GM21447 (cell line): ENCODE measurements around the gene FEV.

Experiments used
- ATAC-seq: cut with Tn5 transposase; IDR thresholded peaks from one replicate; pipeline ENCODE4 v1.9.1; 2021; ENCODE audit not compliant: unreplicated experiment

Gene FEV

DNA sequence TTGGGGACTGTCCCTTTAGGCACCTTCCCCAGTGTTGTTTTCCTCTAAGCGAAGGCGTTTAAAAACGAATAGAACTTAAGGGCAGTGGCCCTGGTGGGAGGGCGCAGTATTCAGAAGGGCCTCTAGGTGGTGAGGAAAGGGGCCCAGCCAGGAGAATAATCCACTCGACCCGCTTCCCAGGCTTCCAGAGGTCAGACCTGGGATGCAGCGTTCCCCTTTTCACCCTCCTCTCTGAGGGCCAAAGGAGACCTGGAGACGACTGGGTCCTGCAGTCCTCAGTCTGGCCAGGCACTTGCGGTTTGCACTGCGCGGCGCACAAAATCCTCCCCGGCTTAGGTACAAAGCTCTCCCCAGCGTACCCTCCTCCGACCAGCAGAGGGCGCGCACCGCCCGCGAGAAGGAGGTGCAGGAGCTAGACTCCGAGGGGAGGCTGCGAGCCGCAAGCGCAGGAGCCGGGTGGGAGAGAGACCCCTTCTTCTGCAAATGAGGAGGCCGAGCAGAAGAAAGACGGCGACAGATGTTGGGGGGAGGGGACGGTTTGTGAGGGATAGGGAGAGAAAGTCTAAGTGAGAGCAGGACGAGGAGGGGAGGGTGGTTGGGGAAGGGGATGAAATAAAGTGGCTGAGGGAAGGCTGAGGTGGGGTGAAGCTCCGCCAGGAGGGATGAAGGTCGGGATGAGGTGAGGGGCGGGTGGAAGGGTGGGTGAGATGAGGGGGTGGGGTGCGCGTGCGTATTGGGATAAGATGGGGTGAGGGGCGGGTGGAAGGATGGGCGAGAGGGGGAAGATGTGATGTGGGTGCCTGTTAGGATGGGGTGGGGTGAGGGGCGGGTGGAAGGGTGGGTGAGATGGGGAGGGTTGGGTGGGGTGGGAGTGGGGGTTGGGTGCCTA is 4.9 kb downstream of the FEV start:
- ATAC-seq: peak; percentile 91

DNA sequence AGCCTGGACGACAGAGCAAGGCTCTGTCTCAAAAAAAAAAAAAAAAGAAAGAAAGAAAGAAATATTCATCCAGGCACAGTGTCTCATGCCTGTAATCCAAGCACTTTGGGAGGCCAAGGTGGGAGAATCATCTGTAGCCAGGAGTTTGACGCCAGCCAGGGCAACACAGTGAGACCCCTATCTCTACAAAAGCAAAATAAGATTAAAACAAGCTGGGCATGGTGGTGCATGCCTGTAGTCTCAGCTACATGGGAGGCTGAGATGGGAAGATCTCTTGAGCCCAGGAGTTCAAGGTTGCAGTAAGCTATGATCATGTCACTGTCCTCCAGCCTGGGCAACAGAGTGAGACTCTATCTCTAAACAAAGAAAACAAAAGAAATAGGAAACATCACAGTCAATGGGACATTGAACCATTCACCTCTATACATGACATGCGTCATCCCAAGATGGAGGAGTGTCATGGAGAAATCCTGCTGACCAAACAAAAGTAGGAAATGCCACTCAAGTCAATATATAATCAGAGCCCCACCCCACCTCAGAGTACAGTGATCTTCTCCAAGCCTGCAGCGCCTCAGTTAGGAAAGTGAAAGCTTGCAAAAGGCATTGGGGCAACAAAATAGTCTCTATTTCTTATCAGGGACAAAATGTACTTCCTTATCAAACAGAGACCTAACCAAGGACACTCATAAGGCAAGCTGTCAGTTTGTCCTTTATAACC is 9.8 kb downstream of the FEV start:
- no peak for ATAC-seq

DNA sequence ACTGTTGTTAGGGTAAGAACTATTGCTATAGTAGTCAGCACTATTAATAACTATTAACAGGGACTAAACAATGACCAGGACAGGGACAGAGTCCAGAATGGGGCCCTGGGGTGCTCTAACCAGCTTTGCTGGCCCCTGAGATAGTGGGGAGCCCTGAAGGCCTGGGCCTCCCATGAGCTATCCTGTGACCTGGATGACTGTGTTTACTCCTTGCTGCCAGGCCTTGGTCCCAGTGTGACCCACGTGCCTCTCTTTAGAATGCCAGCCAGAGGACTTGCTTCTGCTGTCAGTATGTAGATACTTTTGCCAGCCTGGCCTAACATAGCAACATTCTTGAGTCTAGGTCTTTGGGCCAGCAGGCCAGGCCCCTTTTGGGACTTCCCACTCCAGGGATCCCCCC is 14.1 kb downstream of the FEV start:
- ATAC-seq: no peak

DNA sequence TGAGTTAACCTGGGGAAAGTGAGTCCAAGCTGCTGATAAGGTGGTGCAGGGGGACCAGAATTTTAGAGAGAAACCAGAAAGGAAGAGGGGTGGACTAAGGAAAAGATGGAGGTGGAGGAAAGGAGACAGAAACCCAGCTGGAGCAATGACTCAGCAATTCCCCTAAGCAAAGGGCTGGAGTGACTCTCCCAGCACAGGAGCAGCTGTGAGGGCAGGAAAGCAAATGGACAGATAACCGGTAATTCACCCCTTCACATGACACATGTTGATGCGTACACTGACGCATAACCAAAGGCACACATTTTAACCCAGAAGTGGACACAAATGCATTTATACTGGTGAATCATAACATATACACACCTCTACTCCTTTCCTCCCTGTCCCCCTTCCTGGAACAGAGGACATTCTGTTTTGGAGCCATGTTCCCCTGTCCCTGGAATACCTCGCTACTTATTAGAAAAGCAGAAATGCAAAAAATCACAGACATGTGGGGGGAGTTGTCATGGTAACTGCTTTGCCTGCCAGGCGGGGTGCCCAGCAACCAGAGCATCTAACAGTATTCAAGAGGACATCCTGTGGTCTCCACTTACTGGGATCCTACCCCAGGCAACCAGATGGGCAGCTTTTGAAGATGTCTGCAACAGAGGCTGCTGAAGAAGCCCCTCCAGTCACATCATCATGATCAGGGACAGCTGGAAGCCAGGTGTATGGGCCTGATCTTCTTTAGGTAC is 20.8 kb downstream of the FEV start:
- ATAC-seq: no peak

GRCh38 chr2:218963601-218964000 is 21.4 kb downstream of the FEV start:
- no peak for ATAC-seq

- no peak for ATAC-seq
These were observed 22.0 kb downstream of the FEV start for GRCh38 chr2:218962859-218963492.

GRCh38 chr2:218961651-218962570 is 23.1 kb downstream of the FEV start:
- no peak for ATAC-seq

GRCh38 chr2:218961229-218961628 is 23.8 kb downstream of the FEV start:
- ATAC-seq: no peak

- ATAC-seq: no peak
These were observed 24.4 kb downstream of the FEV start for GRCh38 chr2:218960309-218961165.

- no peak for ATAC-seq
These were observed 25.1 kb downstream of the FEV start for GRCh38 chr2:218959761-218960308.

- peak; percentile 96 for ATAC-seq
These were observed 25.7 kb downstream of the FEV start, which contains the start of gene CDK5R2 for GRCh38 chr2:218959141-218959731. TSS of gene CDK5R2 (plus strand) at chr2:218959666. CDS start at chr2:218959821, 155 bp downstream.

DNA sequence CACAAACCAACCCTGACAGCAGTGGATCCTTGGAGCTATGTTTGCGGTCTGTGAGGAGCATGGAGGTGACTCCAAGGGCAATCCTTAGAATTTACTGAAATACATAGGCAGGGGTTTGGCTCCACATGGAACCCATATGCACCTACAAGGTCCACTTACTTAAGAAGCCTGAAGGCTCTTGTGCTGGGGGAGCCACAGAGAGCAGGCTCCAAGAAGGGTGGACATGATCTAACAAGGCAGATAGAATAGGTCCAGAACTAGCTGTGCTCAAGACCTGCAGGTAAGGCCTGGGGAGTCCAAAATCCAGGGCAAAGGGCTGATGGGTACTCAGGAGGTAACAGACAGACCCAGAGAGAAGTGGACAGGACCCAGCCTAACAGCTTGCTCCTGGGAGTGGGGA is 26.7 kb downstream of the FEV start:
- ATAC-seq: no peak

DNA sequence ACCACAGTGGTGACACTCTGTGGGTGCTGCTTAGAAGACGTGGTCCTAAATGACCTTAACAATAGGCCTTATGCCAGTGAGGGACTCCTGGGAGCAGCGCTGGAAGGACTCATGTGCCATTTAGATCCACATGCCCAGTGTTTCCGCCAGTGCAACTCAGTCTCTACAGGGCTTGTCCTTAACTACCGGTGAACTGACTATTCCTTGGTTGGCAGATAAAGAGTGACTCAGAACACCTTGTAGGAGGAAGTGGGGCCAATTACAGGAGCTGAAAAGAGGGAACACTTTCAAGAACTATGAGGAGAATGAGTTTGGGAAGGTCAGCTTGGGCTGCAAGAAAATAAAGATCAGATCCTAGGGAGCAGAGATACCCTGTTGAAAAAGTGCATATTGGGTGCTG is 27.3 kb downstream of the FEV start:
- no peak for ATAC-seq

GRCh38 chr2:218956039-218956438 is 28.9 kb downstream of the FEV start:
- ATAC-seq: no peak

DNA sequence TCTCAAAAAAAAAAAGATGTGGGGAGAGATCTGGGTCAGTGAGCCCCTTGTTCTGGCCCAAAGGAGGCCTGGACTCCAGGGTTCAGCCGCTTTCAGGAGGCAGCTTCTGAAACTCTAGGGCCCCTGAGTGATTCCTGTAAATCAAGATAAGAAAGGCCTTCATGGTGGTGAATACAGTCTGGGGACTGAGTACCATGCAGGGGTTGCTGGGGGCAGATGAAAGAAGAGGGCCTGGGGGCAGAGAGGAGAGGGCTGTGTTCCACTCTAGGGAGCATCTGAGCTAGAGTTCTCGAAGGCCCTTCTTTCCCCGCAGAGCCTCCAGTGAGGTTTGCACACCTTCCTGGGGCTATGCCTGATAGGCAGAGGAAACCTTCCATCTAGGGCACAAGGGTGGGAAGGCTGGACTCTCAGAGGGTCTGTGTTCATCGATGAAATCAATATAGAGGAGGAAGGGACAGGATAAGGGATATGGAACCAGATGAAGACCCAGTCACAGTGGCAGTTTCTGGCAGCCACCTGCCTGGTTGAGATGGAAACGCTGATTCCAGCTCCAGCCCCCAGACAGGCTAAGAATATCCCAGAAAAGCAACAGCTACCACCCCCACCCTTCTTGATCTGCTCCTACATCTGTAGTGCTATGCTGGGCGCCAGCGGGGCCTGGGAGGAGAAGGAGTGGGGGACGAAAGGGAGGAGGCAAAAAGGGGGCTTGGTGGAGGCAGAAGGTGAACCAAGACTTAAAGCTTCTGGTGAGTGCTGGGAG is 30.3 kb downstream of the FEV start:
- ATAC-seq: no peak

DNA sequence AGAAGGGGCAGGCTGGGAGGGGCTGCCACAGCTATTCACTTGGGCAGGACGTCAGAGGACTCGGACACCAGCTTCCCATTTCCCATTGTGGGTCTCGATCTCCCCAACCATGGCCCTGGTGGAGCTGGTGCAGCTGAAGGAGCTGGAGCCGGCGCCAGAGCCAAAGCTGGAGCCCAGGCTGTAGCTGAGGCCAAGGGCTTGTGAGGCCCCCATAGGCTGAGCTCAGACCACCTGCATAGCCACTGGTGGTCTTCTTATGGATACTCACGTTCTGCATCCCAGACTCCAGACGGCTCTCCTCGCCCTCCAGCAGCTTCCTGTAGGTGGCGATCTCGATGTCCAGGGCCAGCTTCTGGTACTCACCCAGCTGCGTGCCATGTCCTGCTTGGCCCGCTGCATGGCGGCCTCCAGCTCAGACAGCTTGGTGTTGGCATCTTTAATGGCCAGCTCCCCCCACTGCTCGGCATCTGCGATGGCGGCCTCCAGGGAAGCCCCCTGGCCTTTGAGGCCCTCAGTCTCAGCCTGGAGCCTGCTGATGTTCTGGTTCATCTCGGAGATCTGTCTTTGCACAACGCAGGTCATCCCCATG is 31.5 kb downstream of the FEV start:
- no peak for ATAC-seq

DNA sequence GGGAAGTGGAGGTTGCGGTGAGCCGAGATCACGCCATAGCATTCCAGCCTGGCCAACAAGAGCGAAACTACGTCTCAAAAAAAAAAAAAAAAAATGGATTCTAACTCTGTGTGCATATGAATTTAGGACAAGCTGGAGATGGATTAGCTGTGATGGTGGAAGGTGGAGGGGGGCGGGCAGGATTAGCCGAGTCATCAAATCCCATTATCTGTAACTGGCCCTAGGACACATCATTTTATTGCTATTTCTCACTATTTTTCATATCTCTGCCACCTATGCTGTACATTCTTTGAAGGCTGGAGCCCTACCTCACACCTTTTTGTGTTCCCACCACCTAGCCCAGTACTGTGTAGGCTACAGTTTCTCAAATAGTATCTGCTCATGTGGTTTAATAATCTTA is 32.8 kb downstream of the FEV start:
- ATAC-seq: no peak
